ENCODE data around the gene DYNC2H1.

DYNC2H1 gene, protein sequence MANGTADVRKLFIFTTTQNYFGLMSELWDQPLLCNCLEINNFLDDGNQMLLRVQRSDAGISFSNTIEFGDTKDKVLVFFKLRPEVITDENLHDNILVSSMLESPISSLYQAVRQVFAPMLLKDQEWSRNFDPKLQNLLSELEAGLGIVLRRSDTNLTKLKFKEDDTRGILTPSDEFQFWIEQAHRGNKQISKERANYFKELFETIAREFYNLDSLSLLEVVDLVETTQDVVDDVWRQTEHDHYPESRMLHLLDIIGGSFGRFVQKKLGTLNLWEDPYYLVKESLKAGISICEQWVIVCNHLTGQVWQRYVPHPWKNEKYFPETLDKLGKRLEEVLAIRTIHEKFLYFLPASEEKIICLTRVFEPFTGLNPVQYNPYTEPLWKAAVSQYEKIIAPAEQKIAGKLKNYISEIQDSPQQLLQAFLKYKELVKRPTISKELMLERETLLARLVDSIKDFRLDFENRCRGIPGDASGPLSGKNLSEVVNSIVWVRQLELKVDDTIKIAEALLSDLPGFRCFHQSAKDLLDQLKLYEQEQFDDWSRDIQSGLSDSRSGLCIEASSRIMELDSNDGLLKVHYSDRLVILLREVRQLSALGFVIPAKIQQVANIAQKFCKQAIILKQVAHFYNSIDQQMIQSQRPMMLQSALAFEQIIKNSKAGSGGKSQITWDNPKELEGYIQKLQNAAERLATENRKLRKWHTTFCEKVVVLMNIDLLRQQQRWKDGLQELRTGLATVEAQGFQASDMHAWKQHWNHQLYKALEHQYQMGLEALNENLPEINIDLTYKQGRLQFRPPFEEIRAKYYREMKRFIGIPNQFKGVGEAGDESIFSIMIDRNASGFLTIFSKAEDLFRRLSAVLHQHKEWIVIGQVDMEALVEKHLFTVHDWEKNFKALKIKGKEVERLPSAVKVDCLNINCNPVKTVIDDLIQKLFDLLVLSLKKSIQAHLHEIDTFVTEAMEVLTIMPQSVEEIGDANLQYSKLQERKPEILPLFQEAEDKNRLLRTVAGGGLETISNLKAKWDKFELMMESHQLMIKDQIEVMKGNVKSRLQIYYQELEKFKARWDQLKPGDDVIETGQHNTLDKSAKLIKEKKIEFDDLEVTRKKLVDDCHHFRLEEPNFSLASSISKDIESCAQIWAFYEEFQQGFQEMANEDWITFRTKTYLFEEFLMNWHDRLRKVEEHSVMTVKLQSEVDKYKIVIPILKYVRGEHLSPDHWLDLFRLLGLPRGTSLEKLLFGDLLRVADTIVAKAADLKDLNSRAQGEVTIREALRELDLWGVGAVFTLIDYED (N-terminal part only)

DNA sequence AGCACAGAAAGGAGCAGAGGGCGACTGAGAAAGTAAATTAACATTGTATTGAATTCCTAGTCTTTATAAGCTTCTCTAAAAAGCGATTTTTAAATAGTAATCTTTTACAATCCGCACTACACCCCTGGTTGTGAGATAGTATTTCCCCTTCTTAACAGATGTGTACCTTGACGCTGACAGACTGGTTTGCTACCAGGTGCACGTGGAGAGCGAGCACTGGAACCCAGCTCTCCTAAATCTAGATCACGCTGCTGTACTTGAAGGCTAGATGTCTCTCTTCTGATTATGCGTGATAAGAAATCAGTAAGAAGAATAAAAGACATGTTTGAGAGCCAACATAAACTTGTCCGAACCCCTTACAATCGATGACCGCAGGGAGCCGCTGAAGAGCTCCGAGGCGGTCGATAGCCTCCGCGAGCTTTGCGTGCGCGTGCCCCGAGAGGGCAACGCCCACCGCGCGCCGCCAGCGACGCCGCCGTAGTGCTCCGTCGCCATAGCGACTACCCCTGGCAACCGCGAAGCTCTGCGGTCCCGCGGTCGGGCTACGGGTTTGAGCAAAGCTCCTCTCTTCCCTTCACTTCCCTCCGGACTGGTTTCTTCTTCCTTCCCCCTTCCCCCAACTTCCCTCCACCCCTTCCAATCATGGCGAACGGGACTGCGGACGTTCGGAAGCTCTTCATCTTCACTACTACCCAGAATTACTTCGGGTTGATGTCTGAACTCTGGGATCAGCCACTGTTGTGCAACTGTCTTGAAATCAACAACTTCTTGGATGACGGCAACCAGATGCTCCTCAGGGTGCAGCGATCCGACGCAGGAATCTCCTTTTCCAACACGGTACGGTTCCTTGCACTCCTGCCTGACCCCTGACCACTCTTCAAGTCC lies at the start of gene DYNC2H1:
DYNC2H1 (plus strand) TSS at position 494 of the 885 bp plus-strand sequence; CDS start at position 643, 149 bp downstream.
- DNase-seq: peak; percentile 93

GRCh38 chr11:103061656-103062055 lies 47.6 kb upstream of the DYNC2H1 start:
- no peak for DNase-seq

GRCh38 chr11:103067118-103067517 lies 42.1 kb upstream of the DYNC2H1 start:
- DNase-seq: no peak

GRCh38 chr11:103069367-103069766 lies 39.9 kb upstream of the DYNC2H1 start:
- no peak for DNase-seq

DNA sequence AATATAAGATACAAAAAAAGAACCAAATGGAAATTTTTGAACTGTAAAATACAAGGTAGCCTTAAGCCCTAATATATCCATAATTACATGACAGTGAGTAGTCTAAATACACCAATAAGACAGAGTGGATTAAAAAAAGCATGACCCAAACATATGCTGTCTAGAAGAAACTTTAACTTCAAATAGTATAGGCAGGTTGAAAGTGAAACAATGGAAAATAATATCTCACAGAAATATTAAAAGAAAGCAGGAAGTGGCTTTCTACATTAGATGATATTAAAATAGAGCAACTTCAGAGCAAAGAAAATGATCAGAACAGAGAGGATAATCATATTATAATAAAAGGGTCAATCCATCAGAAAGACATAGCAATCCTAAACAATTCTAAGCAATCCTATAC lies 39.1 kb upstream of the DYNC2H1 start:
- DNase-seq: no peak

DNA sequence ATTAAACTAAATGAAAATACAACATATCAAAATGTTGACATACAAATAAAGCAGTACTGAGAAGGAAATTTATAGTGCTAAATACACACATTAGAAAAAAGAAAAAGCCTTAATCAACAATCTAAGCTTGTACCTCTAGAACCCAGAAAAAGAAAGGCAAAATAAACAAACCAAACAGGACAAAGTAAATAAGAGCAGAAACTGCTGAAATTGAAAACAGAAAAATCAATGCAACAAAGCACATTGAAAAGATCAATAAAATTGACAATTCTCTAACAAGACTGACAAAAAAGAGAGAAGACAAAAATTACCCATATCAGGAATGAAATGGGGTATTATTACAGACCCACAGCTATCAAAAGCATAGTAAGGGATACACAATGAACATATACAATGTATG lies 38.2 kb upstream of the DYNC2H1 start:
- DNase-seq: no peak

DNA sequence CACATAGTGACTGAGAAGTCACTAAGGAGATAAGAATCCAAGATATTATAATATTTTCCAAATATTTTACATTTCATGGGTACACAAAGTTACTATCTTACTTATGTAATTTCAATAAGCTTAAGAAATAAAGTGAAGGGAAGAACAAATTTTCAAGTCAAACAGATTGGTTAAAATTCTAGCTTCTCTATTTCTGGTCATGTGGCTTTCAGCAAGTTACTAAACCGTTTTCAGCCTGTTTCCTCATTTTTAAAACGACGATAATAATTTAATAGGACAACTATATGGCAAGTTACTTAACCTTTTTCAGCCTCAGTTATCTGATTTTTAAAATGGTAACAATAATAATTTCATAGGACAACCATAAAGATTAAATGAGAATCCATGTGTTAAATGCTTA lies 32.9 kb upstream of the DYNC2H1 start:
- DNase-seq: no peak

GRCh38 chr11:103077554-103077953 lies 31.7 kb upstream of the DYNC2H1 start:
- DNase-seq: no peak

DNA sequence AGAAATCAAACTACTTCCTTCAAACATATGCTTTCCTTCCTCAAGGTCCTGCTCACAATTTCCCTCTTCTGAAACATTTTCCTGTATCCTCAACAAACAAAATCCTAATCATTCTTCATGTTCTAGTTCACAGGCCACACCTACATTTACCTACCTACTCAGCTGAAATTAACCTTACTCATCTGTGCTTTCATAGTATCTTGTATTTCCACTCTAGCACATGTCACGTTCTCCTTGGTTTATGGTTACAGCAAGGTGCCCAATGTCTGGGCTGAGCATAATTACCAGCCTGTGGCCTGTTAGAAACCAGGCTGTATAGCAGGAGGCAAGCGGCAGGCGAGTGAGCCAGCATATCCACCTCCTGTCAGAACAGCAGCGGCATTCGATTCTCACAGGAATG lies 30.5 kb upstream of the DYNC2H1 start:
- no peak for DNase-seq

DNA sequence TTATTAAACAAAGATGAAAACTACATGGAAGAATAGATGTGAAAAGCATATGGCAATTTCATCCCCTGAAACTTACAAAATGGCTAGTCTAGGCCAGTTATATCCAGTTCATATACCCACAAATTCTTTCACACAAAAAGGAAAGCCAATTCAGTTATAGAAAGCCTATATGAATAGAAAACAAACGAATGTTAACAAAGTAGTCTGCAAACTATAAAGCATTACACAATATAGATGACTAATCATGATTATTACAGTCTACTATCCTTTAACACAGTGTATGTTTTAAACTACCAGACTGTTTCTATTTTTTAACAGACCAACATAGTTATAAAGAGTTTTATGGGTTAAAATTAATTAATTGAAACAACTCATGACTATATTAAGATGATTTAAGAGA lies 29.4 kb upstream of the DYNC2H1 start:
- DNase-seq: no peak

GRCh38 chr11:103085758-103086365 lies 23.4 kb upstream of the DYNC2H1 start:
- DNase-seq: no peak

- no peak for DNase-seq
Observed at GRCh38 chr11:103086461-103086860, 22.8 kb upstream of the DYNC2H1 start.

- peak; percentile 54 for DNase-seq
Observed at GRCh38 chr11:103091064-103091800, 18.0 kb upstream of the DYNC2H1 start.

DNA sequence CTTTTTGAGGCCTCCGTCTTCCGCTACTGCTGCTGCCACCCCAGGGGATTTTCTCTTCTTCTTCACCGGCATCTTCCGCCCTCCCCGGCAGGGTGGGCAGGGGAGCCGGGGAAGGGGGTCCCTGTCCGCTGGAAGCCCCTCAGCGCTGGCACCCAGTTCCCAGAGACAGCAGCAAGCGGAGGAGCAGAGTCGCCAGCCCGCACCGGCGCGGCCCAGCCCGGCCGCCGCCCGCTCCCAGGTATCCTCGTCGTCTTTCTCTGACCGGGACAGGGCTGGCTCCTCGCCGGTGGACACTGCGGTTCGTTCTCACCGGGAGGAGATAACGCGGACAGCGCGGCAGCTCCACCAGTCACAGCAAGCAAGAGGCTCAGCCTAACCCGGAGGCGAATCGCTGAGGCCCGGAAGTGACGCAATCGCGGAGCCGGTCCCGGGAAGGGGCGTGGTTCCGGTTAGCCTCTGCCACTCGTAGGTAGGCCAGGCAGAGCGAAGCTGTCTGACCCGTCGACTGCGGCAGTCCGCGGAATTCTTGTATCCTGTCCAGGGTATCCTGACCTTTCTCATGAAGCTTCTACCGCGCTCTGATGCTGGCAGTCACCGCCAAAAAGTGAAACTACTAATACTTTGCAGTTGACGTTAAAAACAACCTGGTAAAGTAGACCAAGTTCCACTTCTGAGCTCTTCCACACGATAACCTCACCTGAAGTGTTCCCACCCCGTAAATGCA lies 17.3 kb upstream of the DYNC2H1 start, which contains the start of gene DCUN1D5:
DCUN1D5 (minus strand) TSS at position 360 of the 724 bp plus-strand sequence; CDS start at position 72, 288 bp downstream.
- peak; percentile 98 for DNase-seq

GRCh38 chr11:103097279-103097678 lies 11.9 kb upstream of the DYNC2H1 start:
- DNase-seq: no peak

DNA sequence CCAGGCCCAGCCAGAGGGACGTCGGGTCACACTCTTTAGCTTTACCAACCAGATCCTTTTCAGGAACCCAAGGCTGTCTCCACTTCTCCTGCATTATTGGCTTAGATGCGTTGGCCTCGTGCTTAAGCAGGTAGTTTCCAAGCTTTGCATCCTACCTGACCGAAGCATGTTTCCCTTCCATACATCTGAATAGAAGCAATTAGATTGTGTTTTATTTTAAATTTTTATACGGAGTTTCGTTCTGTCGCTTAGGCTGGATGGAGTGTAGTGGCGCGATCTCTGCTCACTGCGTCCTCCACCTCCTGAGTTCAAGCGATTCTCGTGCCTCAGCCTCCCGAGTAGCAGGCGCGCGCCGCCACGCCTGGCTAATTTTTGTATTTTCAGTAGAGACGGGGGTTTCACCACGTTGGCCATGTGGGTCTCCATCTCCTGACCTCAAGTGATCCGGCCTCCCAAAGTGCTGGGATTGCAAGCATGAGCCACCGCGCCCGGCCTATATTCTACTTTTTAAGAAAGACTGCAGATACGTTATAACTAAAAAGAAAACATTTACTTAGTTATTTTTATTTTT lies 677 bp downstream of the DYNC2H1 start:
- peak; percentile 29 for DNase-seq

DNA sequence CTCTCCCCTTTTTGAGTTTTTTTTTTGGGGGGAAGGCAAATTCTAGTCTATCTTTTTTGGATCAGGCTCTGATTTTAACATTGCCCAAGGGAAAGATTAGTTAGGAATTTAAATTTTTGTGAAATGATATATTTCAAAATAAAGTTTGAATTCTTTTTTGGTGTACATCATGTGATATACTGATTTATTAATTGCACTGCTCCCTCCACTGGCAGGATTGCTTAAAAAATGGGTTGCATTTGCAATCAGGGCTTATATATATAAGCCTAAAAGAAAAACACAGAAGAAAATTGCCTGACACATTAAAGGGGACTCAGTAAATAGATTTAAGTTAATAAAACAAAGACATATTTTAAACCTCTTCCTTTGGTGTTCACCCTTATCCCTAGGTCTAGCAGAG lies 1.2 kb downstream of the DYNC2H1 start:
- no peak for DNase-seq

DNA sequence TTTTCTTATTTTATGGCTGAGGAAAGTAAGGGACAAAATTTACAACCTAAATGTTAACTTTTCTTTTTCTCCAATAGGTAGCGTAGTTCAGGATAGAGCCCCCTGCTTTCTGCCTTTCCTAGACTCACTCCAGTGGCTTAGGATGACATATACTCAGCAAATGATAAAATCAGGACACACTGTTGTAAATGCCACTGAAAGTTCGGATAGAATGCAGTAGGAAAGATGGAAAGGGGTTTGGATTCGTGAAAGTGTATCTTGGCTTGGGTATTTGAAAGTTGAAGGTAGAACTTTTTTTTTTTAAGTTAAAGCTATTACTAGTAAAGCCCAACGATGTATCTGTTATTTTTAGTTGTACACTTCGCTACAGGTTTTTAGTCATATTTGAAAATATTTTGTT lies 2.2 kb downstream of the DYNC2H1 start:
- DNase-seq: no peak

GRCh38 chr11:103112364-103112763 lies 3.1 kb downstream of the DYNC2H1 start:
- DNase-seq: no peak

GRCh38 chr11:103114836-103115235 lies 5.6 kb downstream of the DYNC2H1 start:
- DNase-seq: no peak

Data from right hindlimb (tissue), 1 donor.